ENCODE measurements around the gene F10.

DNA sequence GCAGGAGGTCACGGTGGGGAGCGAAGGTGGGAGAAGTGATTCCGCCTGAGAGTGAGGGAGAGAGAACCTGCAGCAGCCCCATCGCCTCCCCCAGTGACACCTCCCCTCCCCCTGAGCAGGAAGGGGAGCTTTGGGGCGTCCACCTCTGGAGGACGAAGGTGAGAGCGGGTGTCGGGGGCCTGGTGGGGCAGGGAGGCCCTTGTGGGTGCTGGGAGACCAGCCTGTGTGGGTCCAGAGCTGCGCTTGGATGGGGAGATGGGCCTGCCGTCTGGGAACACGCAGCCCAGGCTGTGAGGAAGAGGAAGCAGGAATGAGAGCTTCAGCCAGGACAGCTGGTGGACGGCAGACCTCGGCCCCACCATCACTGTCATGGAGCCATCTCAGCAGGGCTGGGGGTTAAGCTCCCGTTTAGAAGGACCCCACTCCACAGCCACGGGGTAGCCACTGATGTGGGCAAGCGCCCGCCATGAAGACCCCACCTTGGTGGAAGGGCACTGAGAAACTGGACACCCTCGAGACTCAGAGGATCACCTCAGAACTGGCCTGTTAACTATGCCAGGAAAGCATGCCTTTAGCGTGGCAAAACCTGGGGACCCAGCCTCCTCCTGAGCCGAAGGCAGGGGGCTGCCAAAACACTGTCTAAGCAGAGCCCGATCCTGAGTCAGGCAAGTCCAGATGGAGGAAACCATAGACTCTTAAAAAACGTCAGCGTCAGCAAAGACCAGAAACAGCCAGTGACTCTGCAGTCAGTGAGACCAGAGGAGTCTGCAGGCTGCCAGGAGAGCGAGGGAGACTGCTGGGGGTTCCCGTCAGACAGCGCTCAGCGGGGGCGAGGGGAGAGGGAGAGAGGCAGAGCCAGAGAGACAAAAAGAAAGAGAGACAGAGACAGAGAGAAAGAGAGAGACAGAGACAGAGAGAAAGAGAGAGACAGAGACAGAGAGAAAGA, 29.4 kb downstream of the F10 start:
- TF ChIP-seq, protein P1, sequence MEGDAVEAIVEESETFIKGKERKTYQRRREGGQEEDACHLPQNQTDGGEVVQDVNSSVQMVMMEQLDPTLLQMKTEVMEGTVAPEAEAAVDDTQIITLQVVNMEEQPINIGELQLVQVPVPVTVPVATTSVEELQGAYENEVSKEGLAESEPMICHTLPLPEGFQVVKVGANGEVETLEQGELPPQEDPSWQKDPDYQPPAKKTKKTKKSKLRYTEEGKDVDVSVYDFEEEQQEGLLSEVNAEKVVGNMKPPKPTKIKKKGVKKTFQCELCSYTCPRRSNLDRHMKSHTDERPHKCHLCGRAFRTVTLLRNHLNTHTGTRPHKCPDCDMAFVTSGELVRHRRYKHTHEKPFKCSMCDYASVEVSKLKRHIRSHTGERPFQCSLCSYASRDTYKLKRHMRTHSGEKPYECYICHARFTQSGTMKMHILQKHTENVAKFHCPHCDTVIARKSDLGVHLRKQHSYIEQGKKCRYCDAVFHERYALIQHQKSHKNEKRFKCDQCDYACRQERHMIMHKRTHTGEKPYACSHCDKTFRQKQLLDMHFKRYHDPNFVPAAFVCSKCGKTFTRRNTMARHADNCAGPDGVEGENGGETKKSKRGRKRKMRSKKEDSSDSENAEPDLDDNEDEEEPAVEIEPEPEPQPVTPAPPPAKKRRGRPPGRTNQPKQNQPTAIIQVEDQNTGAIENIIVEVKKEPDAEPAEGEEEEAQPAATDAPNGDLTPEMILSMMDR (IDR thresholded peaks at IDR 0.05): no peak
- no peak for TF ChIP-seq POLR2A (IDR thresholded peaks at IDR 0.05)

All from heart left ventricle (tissue), 13 donors.